ENCODE results near the gene OVAAL.

DNA sequence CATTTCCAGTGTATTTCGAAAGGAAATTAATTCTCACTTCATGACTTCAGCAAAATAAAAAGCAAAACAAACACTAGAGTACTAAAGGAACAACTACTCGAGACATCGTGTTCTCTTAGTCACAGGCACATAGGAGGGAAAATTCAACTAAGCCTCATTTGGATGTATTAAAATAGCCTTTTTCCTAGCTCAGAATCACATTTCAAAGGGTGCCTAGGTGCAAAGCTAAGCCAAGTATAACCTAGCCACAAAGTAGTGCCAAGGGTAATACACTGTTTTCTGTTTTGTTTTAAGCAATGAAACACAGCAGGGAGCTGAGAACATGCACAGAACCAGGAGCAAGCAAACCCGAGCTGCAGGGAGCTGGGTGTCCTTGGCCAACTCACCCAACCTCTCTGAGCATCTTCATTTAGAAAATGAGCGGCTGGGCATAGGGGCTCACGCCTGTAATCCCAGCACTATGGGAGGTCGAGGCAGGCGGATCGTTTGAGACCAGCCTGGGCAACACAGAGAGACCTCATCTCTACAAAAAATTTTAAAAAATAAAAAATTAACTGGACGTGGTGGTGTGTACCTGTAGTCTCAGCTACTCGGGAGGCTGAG is 29.8 kb upstream of the OVAAL start:
- TF ChIP-seq ZNF354C (tag by site-specific recombination; IDR thresholded peaks at IDR 0.05; ENCODE audit: borderline replicate concordance, low read depth) (no peak), MZF1 (tag by site-specific recombination; IDR thresholded peaks at IDR 0.05; ENCODE audit: borderline replicate concordance) (no peak), MYNN (tag by site-specific recombination; IDR thresholded peaks at IDR 0.05; ENCODE audit: borderline replicate concordance) (no peak), ZNF140 (tag by site-specific recombination; IDR thresholded peaks at IDR 0.05) (no peak), HOXA7 (CRISPR knock-in tag; IDR thresholded peaks at IDR 0.05; ENCODE audit: borderline replicate concordance) (no peak), ZNF426 (tag by site-specific recombination; IDR thresholded peaks at IDR 0.05) (no peak), ZNF548 (tag by site-specific recombination; IDR thresholded peaks at IDR 0.05) (no peak), SP2 (tag by site-specific recombination; IDR thresholded peaks at IDR 0.05) (no peak), ZNF561 (tag by site-specific recombination; IDR thresholded peaks at IDR 0.05; ENCODE audit: borderline replicate concordance) (no peak)
- TF ChIP-seq, protein P1, sequence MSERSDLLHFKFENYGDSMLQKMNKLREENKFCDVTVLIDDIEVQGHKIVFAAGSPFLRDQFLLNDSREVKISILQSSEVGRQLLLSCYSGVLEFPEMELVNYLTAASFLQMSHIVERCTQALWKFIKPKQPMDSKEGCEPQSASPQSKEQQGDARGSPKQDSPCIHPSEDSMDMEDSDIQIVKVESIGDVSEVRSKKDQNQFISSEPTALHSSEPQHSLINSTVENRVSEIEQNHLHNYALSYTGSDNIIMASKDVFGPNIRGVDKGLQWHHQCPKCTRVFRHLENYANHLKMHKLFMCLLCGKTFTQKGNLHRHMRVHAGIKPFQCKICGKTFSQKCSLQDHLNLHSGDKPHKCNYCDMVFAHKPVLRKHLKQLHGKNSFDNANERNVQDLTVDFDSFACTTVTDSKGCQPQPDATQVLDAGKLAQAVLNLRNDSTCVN (tag by site-specific recombination; optimal IDR thresholded peaks at IDR 0.05) = no peak
- TF ChIP-seq, protein P2, sequence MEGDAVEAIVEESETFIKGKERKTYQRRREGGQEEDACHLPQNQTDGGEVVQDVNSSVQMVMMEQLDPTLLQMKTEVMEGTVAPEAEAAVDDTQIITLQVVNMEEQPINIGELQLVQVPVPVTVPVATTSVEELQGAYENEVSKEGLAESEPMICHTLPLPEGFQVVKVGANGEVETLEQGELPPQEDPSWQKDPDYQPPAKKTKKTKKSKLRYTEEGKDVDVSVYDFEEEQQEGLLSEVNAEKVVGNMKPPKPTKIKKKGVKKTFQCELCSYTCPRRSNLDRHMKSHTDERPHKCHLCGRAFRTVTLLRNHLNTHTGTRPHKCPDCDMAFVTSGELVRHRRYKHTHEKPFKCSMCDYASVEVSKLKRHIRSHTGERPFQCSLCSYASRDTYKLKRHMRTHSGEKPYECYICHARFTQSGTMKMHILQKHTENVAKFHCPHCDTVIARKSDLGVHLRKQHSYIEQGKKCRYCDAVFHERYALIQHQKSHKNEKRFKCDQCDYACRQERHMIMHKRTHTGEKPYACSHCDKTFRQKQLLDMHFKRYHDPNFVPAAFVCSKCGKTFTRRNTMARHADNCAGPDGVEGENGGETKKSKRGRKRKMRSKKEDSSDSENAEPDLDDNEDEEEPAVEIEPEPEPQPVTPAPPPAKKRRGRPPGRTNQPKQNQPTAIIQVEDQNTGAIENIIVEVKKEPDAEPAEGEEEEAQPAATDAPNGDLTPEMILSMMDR (tag by site-specific recombination; IDR thresholded peaks at IDR 0.05) = no peak
- TF ChIP-seq, protein P3, sequence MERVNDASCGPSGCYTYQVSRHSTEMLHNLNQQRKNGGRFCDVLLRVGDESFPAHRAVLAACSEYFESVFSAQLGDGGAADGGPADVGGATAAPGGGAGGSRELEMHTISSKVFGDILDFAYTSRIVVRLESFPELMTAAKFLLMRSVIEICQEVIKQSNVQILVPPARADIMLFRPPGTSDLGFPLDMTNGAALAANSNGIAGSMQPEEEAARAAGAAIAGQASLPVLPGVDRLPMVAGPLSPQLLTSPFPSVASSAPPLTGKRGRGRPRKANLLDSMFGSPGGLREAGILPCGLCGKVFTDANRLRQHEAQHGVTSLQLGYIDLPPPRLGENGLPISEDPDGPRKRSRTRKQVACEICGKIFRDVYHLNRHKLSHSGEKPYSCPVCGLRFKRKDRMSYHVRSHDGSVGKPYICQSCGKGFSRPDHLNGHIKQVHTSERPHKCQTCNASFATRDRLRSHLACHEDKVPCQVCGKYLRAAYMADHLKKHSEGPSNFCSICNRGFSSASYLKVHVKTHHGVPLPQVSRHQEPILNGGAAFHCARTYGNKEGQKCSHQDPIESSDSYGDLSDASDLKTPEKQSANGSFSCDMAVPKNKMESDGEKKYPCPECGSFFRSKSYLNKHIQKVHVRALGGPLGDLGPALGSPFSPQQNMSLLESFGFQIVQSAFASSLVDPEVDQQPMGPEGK (tag by site-specific recombination; IDR thresholded peaks at IDR 0.05) = no peak
- TF ChIP-seq, protein P4, sequence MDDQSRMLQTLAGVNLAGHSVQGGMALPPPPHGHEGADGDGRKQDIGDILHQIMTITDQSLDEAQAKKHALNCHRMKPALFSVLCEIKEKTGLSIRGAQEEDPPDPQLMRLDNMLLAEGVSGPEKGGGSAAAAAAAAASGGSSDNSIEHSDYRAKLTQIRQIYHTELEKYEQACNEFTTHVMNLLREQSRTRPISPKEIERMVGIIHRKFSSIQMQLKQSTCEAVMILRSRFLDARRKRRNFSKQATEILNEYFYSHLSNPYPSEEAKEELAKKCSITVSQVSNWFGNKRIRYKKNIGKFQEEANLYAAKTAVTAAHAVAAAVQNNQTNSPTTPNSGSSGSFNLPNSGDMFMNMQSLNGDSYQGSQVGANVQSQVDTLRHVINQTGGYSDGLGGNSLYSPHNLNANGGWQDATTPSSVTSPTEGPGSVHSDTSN (CRISPR knock-in tag; IDR thresholded peaks at IDR 0.05) = no peak
